Lung (tissue), 12 donors: ENCODE measurements around the gene SPRYD3. TPM values are rescaled to one million over a fixed set of nuclear protein-coding genes. Genes with fewer than 3 reads are reported as not detected.

ENCODE experiments used
- ATAC-seq: fragments of 200-7000 bp; cut with Tn5 transposase; one replicate; pipeline ENCODE4 v1.9.1; 2020; ENCODE audit warnings: moderate number of reproducible peaks; ENCODE audit not compliant: insufficient read depth, low FRiP score
- DNase-seq, 3 donors: peaks; one replicate each; pipeline ENCODE4 v3.0.0-alpha.2; 2013 to 2017
- H3K27ac ChIP-seq, 2 donors: one replicate each; pipeline ENCODE4 v1.5.1; 2013; ENCODE audit warnings: mild to moderate bottlenecking in 2 of 2, moderate library complexity in 2 of 2, control low read depth in 1 of 2, inconsistent platforms in 1 of 2, low read depth in 1 of 2, low read length in 1 of 2
- H3K27me3 ChIP-seq, 3 donors: one replicate each; pipeline ENCODE4 v1.5.1; 2013; ENCODE audit warnings: low read length in 2 of 3; ENCODE audit not compliant: control insufficient read depth in 3 of 3, insufficient read depth in 3 of 3
- H3K36me3 ChIP-seq, 4 donors: one replicate each; pipeline ENCODE4 v1.5.1; 2013; ENCODE audit warnings: low read length in 4 of 4, mild to moderate bottlenecking in 1 of 4, moderate library complexity in 1 of 4; ENCODE audit not compliant: control insufficient read depth in 4 of 4, insufficient read depth in 4 of 4
- H3K4me1 ChIP-seq, 5 donors: one replicate each; pipeline ENCODE4 v1.5.1; 2013; ENCODE audit warnings: low read length in 5 of 5, mild to moderate bottlenecking in 2 of 5, moderate library complexity in 1 of 5; ENCODE audit not compliant: control insufficient read depth in 5 of 5, insufficient read depth in 5 of 5
- H3K4me3 ChIP-seq: one replicate; pipeline ENCODE4 v1.5.1; 2013; ENCODE audit warnings: mild to moderate bottlenecking, control low read depth, moderate library complexity
- H3K9ac ChIP-seq, 2 donors: one replicate each; pipeline ENCODE4 v1.5.1; 2013; ENCODE audit warnings: low read length in 2 of 2, control low read depth in 1 of 2; ENCODE audit not compliant: insufficient read depth in 1 of 2
- H3K9me3 ChIP-seq, 4 donors: one replicate each; pipeline ENCODE4 v1.5.1; 2013; ENCODE audit warnings: low read length in 3 of 4, mild to moderate bottlenecking in 1 of 4, moderate library complexity in 1 of 4; ENCODE audit not compliant: control insufficient read depth in 4 of 4, insufficient read depth in 3 of 4
- WGBS, 2 donors: extraction: QIAGEN DNeasy Blood & Tissue Kit; methylation state at CpG; one replicate each; pipeline ENCODE4 v1.1.7; 2013; 5-methylcytosine and 5-hydroxymethylcytosine counted together
- polyA plus RNA-seq, 2 donors: library from polyadenylated mRNA; stranded (reverse); fragments of 200-250 nt; gene quantifications; one replicate each; pipeline ENCODE4 v1.2.1, GENCODE V29; 2013
- total RNA-seq, 2 donors: library from RNA; depleted of rRNA in 1 of 2; stranded (reverse); fragments of >200 nt in 1 of 2; gene quantifications; one replicate each; pipeline ENCODE4 v1.2.1, GENCODE V29; 2014 to 2021
- TF ChIP-seq, protein P1 (sequence below): IDR thresholded peaks from 2 replicates; pipeline ENCODE4 v1.5.1; 2012; ENCODE audit warnings: mild to moderate bottlenecking; ENCODE audit errors: control extremely low read depth, extremely low read depth
- donor health status: control.
- donor health status: control.
- donor health status: Bipolar disorder and iron deficiency.
- donor health status: healthy.
- donor health status: DM: yes; HTN: yes; CAD: no.

The SPRYD3 gene
- total and polyA plus RNA-seq, 4 donors = 17.1 to 60.2 (median 34.9) TPM

DNA sequence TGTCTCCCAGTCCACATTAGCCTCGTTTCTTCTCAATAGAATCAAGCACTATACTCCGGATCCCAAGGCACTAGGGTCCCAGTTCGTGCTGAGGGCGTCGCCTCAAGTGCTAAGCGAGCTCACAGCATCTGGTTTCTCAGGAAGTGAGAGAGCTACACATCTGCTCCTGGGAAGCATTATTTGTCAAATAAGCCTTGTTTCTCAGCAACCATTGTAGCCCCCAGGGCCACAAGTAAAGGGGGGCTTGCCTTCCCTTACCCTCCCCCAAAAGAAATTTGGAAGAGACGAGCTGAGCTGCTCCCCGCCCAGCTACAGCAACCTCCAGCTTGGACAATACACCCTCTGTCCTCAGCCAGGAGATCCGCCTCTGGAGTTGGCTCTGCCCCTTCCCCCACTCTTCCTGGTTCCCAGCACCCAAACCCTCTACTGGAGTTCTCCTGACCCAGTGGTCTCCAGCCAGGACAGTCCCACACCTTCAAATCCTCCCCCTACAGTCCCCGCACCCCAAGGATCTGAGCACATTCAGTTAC is 35.1 kb downstream of the SPRYD3 start:
- Histone ChIP-seq H3K27me3 (no peaks in the 10 kb centered on the region), H3K9me3 (no peaks in the 10 kb centered on the region), H3K36me3 (peaks cover 3 to 13% (median 6%) of the 10 kb centered on the region in 4 donors), H3K4me1 (peaks cover 9 to 33% (median 23%) of the 10 kb centered on the region in 5 donors), H3K9ac (no peak overlapping the region), H3K27ac (no peak overlapping the region), H3K4me3 (no peak overlapping the region)
- ATAC-seq (no peak), DNase-seq (no peak)
- WGBS, 2 donors = 60 to 65% methylated on average over 10 of the region's 10 CpGs
- TF ChIP-seq, protein P1, sequence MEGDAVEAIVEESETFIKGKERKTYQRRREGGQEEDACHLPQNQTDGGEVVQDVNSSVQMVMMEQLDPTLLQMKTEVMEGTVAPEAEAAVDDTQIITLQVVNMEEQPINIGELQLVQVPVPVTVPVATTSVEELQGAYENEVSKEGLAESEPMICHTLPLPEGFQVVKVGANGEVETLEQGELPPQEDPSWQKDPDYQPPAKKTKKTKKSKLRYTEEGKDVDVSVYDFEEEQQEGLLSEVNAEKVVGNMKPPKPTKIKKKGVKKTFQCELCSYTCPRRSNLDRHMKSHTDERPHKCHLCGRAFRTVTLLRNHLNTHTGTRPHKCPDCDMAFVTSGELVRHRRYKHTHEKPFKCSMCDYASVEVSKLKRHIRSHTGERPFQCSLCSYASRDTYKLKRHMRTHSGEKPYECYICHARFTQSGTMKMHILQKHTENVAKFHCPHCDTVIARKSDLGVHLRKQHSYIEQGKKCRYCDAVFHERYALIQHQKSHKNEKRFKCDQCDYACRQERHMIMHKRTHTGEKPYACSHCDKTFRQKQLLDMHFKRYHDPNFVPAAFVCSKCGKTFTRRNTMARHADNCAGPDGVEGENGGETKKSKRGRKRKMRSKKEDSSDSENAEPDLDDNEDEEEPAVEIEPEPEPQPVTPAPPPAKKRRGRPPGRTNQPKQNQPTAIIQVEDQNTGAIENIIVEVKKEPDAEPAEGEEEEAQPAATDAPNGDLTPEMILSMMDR = no peak

DNA sequence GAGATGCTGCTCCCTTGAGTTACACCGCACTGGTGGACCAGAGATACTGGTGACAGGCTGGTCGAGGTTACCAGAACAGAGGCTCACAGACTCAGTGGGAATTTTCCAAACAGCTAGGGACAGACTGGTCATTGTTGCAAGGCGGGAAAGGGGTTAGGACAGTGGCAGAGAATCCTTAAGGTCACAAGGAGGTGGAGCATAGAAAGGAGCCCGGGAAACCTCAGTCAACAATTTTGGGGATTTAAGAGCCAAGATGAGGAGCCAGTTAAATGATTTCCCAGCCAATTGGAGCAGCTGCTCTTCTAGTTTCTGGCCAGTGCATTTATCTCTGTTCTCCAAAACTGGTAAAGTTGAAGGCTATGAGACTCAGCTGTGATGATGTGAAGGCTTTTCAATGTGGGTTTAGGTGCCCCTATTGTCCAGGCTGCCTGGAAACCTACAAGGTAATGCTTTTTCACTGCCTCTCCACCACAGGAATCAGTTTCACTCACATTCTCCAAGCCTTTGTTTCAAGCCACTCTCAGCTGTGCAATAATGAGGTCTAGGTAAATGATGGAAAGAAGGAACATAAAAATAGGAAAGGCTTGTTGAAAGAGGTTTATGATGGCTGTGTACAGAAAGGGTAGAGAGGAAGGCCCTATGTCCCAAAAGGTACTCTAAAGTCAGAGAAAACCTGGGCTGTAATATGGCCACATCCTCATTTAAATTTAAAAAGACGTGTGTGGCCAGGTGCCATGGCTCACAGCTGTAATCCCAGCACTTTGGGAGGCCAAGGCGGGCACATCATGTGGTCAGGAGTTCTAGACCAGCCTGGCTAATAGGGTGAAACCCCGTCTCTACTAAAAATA is 36.4 kb downstream of the SPRYD3 start:
- Histone ChIP-seq H3K9ac (no peak overlapping the region), H3K4me3 (no peak overlapping the region), H3K27me3 (no peaks in the 10 kb centered on the region), H3K27ac (no peak overlapping the region), H3K4me1 (peaks cover 5 to 25% (median 14%) of the 10 kb centered on the region in 5 donors), H3K36me3 (peaks cover 3 to 23% (median 13%) of the 10 kb centered on the region in 4 donors), H3K9me3 (no peaks in the 10 kb centered on the region)
- ATAC-seq = no peak
- 85 to 88% methylated on average over 7 of the region's 7 CpGs for WGBS, 2 donors
- TF ChIP-seq, protein P1 = no peak
- DNase-seq = no peak

DNA sequence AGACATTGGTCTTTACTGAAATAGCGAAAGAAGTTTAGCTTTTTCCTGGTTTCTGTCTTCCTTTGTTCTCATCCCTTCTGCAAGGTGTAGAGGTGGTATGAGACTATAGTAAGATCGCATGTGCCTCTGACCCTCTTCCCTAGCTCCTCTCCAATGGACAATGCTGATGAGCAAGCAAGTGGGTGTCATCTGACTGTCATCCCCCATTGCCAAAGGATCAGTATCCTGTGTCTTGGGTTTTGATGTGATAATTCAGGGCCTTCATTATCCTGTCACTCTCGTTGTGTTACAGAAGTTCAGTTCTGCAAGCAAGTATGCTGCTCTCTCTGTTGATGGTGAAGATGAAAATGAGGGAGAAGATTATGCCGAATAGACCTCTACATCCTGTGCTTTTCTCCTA is 39.3 kb downstream of the SPRYD3 start:
- H3K27me3 ChIP-seq = no peaks in the 10 kb centered on the region
- no peak overlapping the region for H3K4me3 ChIP-seq
- TF ChIP-seq, protein P1 = no peak
- 87 to 90% methylated on average over 4 of the region's 4 CpGs for WGBS, 2 donors
- ATAC-seq (no peak), DNase-seq (no peak)
- no peaks in the 10 kb centered on the region for H3K9me3 ChIP-seq
- peaks cover 0 to 14% (median 3%) of the 10 kb centered on the region in 5 donors for H3K4me1 ChIP-seq
- H3K27ac ChIP-seq = no peak overlapping the region
- H3K9ac ChIP-seq = no peak overlapping the region
- peaks cover 23 to 44% (median 31%) of the 10 kb centered on the region in 4 donors for H3K36me3 ChIP-seq
